Pons (tissue), 1 donor: Measurements from ENCODE around the gene GPAM.
A peak's percentile ranks its signal among the peaks of the same experiment; 100 is the strongest.
"Not testable (repeated sequence)": the region's sequence is repeated elsewhere in the genome, so short reads cannot be mapped to it uniquely, and the experiment has no call there.

ENCODE experiments used
- DNase-seq: peaks from one replicate; pipeline ENCODE4 v3.0.0-alpha.2; 2016; ENCODE audit warnings: low spot score

GPAM gene

DNA sequence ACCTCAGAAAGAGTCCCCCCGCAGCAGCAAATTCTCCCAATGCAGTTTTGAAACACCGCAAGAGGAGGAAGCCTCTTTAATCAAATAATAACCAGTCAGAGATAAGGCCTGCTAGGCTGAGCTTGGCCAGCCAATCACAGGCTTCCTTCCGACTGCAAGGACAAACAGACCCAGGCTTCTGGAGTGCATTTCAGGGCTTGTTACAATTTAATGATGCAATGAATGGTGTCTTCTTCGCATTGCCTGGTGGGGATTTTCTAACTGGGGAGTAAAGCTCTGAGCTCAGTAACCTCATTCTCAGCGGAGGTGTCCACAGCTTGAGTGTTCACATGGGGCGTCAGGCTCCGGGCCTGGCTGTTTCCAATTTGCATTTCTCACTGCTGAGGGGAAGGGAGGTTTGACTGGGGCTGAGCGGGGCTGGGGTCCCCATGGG is 31.8 kb upstream of the GPAM start:
- no peak for DNase-seq

DNA sequence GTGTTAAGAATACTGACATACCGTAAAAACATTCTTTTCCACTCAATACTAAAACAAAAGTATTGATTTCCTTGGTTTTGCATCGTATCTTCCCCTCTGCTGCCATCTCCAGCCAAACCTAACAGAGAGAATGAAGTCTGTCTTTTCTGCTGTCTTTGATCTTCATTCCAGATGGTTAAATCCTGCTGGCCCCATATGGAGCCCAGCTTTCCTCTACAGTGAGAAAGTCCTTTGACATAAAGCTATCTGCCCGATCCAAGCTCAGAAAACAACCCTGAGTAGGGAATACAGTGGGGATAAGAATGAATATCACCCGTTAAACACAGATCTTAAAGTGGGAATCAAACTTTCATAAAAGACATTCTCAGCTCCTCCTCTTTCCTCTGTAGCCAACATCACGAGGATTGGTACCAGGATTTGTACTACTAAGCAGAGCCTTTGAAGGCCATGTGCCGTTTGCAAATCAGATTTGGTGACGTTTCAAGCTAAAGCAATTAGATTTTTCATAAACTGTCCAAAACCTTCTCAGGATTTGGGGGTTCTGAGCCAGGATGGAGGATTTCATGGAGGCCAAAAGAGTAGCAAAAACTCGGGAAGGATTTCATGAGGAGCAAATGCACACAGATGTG is 30.8 kb upstream of the GPAM start:
- DNase-seq, result no peak

DNA sequence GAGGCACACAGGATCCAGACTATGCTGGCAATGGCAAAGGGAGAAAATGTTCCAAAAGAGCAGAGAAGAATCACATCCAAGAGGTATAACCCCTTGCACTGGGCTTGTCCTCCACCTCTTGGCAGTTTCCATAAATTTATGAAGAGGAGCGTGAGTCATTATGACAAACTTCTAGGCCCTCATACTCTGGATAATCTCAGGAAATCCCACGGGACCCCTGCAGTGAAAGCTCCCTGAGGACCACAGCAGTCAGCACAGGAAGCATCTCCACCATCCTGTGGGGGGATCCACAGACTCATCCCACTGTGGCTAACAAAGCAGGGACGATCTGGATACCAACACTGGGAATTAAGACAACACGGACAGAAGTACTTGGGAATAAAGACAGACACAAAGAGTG is 30.3 kb upstream of the GPAM start:
- no peak for DNase-seq

DNA sequence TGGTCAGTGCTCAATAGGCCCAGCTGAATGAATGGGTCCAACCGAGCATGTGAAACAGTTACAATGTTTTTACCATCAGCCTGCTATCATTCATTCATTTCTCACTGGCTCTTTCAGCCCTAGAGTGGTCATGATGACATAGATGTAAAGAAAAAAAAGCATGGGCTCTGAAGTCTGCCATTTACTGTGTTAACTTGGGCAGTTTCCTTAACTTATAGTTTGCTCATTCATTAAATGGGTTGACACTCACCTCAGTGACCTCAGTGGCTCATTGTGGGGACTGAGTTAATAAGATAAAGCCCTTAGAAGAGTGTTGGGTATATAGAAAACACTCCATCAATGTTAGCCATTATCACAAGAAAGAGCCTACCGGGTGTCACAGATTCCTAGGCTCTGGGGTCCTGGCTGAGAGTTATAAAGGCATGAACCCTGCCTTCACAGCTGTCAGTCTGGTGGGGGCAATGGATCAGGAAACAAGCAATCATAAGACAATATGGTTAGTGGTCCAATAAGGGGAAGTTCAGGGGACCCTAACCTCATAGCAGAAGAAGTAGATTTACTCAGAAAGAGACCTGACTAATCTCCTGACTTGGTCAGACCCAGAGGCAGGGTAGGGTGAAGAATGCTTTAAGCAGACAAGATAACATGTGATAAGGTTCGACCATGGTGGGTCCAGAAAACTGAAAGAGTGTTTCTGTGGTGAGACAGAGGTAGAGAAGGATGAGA is 29.7 kb upstream of the GPAM start:
- DNase-seq, result no peak

DNA sequence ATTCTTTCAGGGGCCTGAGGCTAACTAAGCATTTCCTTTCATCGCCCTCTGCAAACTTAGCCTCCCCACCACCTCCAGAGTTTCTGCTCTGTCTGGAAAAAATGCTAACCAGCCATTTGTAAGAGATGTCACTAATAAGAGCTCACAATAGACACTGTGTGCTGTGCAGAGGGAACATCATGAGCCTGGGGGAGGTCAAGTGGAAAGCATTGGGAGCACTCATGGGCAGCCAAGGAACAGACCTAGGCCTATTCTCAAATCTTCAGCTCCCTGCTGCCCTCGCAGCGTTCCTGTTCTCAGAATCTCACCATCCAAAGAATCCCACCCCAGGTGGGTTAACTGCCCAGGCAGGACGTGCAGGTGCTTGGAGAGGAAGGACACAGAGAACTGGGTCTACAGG is 27.1 kb upstream of the GPAM start:
- no peak for DNase-seq

DNA sequence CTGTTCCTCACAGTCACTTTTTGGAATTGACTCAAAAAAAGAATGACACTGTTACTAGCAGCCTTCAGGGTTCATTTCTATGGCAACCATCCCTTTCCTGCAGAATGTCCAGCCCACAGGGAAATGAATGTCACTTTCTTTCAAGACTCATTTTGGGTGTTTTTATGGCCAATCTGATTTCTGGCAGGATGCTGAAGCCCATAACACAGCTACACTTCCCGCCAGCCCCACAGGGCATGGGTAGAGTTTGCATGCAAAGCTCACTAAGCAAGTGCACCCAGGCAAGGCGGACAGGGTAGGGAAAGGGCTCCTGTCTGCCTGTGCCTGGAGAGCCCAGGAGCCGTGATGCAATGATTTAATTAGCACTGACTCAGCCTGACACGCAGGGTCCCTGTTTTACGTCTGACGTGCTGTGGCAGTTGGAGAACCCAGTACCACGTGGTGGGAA is 26.1 kb upstream of the GPAM start:
- DNase-seq, result no peak

DNA sequence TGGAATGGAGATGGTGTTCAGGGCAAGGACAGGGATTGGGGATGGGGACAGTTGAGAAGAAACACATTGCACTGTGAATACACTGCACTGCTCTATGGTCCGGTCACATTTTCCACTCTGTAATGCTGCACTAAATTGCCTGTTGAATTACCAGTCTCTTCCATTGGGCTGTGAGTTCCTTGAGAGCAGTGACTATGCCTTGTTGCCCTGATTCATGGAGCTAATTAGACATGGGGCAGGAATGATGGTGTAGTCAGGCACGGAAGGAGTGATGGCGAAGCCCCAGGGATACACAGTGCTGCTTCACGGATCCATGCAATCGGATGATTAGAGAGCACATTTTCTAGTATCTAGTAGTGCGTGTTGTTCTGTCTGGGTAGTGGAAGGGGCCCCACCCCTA is 25.4 kb upstream of the GPAM start:
- no peak for DNase-seq

DNA sequence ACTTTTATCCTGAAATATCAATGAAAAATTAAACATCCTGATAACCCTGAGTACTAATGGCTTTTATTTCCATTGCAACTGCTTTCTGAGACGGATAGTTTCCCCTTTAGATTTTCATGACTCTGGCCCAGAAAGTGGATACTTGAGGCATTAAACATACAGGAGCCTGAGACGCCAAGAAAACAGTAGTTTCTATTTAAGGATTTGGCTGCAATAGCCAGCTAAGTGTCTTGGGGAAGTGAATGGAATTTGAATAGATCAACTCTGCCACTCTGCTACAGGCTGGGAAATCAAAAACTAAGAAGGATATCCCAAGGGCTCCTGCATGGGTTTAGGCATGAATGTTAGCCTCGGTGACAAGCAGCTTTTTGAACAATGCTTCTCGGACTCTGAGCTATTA is 24.7 kb upstream of the GPAM start:
- DNase-seq, result no peak

DNA sequence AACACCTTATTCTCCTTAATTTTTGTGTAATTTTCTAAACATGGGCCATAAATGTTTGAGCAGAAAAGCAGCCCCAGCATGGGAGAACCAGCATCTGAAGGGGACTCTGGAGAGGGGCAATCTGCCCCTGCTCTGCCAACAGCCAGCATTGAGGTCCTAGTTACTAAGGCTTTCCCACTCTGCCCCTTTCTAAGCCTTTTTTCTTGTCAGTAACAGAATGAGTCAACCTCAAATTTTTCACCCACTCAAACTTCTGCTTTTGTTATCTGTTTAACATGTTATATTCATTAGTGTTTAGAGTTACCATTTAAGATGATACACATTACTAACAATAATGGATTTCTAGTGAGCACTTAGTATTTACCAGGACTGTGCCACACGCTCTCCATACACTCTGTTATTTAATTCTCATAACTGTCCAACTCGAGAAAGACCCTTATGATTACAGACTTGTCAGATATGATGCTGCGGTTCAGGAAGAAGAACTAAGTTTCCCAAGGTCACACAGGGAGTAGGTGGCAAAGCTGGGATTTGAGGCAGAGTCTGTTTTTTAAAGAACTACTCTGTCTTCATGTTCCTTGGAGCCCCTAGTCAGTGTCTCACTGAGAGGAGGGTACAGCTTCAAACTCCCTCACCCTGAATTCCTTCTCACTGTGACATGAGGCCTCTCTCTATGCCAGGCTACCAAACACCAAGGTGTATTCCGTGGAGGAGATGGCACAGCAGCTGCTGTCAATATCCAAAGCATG is 19.9 kb upstream of the GPAM start:
- no peak for DNase-seq

DNA sequence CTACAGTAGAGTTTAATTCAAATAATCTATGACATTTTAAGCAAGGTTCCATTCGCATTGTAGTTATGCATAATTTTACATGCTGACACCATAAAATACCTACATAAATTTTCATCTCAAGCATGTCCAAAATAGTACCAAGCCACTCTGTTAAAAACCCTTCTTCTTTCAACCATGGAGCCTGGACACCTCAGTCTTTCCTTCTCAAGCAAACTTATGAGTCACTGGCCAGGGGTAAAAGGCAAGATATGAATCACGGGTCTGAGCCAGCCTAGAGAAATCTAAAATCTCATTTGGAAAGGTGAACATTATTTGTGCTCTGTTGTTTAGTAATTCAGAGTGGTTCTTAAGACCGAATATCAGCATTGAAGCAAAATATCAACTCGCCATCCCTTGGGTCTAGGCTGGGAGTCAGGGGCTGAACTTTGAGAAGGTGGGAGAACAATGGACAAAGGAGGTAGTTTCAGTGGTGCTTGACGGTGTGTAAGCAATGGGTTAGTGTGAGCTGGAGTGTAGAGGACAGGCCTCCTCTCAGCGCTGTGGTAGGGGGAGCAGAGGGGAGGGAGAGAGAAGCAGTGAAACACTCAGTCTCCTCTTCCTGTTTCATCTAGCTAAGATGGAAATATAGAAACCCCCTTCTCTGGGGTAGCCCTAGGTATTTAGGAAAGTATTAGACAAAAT is 19.1 kb upstream of the GPAM start:
- DNase-seq, result no peak

DNA sequence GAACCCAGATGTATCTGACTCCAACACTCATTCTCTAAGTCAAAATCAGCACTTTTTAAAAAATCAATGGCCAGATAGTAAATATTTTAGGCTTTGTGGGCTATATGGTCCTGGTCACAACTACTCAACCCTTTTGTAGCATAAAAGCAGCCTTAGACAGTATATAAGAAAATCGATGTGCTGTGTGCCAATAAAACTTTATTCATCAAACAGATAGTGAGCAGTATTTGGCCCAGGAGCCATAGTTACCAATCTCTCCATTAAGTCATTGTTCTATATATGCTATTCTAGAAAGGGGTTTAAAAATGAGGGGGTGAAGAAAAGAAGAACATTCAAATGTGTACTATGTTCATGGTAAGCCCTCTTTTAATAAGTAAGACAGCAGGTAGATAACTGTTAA is 18.5 kb upstream of the GPAM start:
- no peak for DNase-seq

DNA sequence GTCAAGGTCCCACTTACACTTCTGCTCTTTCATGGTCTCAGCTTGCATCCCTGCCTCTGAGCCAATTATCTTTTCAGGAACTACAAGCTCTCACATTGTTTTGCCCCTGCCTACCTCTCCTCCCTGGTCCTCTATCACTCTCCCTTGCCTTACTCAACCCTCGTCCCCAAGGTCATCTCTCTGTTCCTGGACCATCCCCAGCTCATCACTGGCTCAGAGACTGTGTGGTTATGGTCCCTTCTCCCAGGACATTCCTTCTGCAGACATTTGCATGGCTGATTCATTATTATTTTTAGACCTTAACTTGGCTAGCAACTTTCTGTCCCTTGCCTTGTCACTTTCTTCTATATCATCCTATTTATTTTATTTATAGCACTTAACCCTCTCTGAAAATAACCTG is 17.8 kb upstream of the GPAM start:
- no peak for DNase-seq

DNA sequence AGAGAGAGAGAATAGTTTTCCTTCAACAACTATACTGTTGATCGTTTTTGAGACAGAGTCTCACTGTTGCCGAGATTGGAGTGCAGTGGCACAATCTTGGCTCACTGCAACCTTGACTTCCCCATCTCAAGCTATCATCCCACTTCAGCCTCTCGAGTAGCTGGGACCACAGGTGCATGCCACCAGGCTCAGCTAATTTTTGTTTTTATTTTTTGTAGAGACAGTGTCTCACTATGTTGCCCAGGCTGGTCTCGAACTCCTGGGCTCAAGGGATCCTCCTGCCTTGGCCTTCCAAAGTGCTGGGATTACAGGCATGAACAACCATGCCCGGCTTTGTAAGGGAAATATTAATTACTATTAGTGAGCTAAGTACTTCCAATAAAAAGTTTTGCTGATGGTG is 16.7 kb upstream of the GPAM start:
- not testable (repeated sequence) for DNase-seq

DNA sequence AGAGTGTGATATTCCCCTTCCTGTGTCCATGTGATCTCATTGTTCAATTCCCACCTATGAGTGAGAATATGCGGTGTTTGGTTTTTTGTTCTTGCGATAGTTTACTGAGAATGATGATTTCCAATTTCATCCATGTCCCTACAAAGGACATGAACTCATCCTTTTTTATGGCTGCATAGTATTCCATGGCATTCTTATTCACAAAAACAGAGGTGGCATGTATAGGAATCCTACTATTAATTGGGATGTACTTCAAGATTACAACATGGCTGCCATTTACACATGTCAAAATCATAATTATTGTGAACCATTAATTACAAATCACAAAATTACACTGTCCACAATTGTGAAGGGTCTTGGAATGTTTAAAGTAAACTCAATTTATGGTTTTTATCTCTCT is 14.1 kb upstream of the GPAM start:
- DNase-seq, result not testable (repeated sequence)

DNA sequence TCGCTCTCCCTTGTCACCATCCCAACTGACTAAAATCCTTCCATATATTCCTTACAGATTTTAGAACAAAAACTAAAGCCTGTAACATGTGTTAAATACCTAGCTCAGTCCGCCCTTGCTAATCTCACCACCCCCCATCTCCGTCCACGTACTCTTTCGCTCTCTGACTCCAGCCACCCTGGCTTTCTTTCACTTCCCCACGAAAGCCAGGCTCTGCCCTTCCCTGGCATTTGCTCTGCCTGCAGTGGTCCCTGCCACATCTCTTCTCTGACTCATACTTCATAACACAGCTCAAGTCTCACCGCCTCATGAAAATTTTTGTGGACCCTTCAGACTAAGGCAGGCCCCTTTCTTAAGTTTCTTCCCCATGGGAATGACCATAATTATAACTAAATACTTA is 11.7 kb upstream of the GPAM start:
- no peak for DNase-seq

DNA sequence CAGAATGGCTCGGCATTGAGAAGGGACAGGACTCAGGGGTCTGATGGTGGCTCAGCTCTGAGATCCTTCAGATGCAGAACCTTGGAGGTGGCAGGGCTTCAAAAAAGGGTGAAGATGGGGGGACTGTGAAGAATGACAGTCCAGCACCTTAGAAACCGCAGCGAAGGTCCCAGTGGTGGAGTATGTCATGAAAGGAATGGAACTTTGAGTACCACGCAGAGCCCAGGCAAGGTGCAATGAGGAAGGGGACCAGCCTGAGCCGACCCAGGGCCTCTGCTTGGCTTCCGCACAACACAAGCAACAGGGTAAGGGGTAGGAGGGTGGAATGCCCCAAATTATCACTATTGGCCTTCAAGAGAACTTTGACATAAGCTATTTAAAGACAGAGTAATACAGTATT is 8.2 kb upstream of the GPAM start:
- DNase-seq, result no peak

DNA sequence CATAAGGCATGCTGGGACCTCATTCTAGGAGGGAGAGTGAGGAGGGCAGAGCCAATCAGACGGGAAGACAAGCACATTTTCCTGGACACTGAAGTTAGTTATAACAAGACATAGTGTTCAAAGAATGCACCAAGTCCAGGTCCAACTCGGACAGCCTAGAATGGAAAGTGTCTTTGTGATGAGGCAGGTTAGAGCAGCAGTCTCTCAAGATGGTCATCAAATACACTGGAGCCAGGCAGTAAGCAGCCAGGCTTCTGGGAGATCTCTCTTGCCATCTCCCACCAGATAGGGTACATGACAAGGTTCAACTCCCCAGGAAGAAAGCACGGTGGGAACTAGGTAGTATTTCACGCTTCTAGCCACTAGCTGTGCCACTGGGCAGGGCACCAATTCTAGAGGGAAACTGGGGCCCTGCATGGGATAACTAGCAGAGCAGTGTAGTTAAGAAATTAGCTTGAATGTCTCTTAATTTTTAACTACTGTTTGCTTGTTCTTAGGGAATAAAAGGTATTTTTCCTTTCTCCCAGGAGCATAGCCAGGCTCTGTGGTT is 7.6 kb upstream of the GPAM start:
- no peak for DNase-seq

DNA sequence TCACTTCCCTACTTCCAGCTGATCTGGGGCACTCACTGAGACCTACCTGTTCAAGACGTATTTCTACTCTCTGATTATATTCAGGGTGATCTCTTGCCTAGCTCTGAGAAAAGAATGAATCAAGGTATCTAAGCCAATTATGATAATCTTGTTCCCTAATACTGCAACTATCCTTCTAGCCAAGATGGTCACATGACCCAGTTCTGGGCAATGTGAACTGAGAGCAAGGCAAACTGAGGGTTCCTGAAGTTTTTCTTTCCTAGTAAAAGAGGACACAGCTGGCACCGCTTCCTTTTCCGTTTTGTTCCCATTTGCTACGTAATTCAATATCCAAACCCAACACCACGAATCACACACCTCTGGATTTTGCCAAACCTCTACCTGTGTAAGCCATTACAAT is 5.9 kb upstream of the GPAM start:
- DNase-seq, result peak; percentile 53

DNA sequence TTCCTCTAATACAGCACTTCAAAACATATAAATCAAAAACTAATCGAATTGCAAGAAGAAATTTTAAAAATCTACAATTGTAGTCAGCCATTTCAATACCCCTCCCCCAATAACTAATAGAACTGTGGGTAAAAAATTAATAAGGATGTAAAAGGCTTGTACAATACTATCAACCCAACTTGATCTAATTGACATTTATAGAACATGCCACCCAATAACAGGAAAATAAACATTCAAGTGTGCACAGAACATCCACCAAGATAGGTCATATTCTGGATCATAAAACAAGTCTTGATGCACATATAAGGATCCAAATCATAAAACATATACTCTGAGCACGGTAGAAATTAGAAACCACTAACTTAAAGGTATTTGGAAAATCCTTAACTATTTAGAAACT is 4.0 kb upstream of the GPAM start:
- no peak for DNase-seq

DNA sequence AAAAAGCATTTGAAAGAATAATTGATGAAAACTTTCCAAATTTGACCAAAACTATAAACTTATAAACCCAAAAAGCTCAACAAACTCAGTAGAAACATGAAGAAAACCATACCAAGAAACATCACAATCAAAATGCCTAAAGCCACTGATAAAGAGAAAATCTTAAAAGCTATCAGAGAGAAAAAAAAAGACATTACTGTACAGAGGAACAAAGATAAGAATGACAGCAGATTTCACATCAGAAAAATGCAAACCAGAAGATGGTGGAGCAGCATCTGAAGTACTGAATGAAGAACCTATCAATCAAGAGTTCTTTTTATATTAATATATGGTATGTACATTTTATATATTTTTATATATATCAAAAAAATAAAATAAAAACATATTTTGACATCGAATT is 2.4 kb upstream of the GPAM start:
- DNase-seq, result no peak

DNA sequence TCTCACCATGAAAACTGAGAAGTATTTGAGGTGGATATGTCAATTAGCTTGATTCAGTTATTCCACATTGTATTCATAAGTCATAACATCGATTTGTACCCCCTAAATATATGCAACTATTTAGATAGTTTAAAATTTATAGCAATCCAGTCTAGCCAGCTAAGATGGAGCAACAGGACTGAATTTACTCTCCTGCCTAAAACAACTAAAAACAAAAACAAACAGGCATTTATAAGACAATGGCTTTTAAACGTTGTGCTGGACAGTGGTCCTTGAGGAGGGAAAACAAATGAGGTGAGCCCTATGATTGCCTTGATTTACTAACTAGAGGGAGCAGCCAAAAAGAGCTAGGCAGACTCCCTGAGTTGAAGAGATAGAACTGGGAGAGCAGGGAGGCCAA is 814 bp upstream of the GPAM start:
- DNase-seq, result no peak

DNA sequence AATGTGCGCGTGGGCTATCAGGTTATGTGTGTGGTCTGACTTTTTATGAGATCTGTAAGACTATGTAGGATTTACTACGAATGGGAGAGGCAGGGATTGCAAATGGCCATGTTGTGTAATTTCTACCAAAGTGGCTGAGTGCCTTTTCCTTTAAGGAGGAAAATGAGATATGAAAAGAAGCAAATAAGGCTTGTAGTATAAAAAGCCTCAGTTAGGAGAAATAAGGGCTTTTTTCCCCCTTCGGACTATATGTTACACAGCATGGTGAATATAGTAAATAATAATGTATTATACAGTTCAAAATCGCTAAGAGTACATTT is 447 bp upstream of the GPAM start:
- no peak for DNase-seq
